ENCODE data around the gene DLAT. TPM values are rescaled to one million over a fixed set of nuclear protein-coding genes. Genes with fewer than 3 reads are reported as not detected.

Gene DLAT
- total and polyA plus RNA-seq, 2 experiments from 2014 or later: 31.8 to 66.5 TPM

GRCh38 chr11:111980062-111980461 is 45.1 kb upstream of the DLAT start:
- H3K4me1 ChIP-seq (ENCODE audit: insufficient read depth): peaks cover 44% of the 10 kb centered on the region
- H3K4me3 ChIP-seq: no peak overlapping the region
- TF ChIP-seq EZH2phosphoT487 (IDR thresholded peaks at IDR 0.05; ENCODE audit: unreplicated experiment) (no peak), ZNF462 (CRISPR knock-in tag; IDR thresholded peaks at IDR 0.05) (no peak), NANOG (IDR thresholded peaks at IDR 0.05; ENCODE audit: borderline replicate concordance) (no peak), STAT1 (IDR thresholded peaks at IDR 0.05; ENCODE audit: unreplicated experiment) (no peak)
- H2AFZ ChIP-seq: no peak overlapping the region
- H3K36me3 Mint-ChIP-seq (ENCODE audit: low read depth): no peaks in the 10 kb centered on the region
- no peaks in the 10 kb centered on the region for H3K9me2 ChIP-seq (ENCODE audit: insufficient read depth)
- no peak overlapping the region for H3K27ac Mint-ChIP-seq
- no peak overlapping the region for H3K4me3 Mint-ChIP-seq
- peaks cover 18% of the 10 kb centered on the region for H3K27me3 Mint-ChIP-seq (ENCODE audit: insufficient read depth, low read depth, poor library complexity)
- H3K79me2 ChIP-seq (replicated peaks; ENCODE audit: insufficient read depth): no peaks in the 10 kb centered on the region
- peaks cover 57% of the 10 kb centered on the region for H3K4me1 Mint-ChIP-seq
- no peaks in the 10 kb centered on the region for H3K9me3 Mint-ChIP-seq
- ATAC-seq (no peak), DNase-seq (ENCODE audit: low spot score) (no peak)
- no peaks in the 10 kb centered on the region for H4K20me1 ChIP-seq (replicated peaks; ENCODE audit: insufficient read depth)
- no peaks in the 10 kb centered on the region for H3K36me3 ChIP-seq (ENCODE audit: insufficient read depth)
- no peaks in the 10 kb centered on the region for H3K27me3 ChIP-seq (ENCODE audit: insufficient read depth)
- no peak overlapping the region for H3K27ac ChIP-seq (ENCODE audit: low read depth)
- H3F3A ChIP-seq (replicated peaks; ENCODE audit: low read depth): peaks cover 5% of the 10 kb centered on the region; the same call in 1 of the 2 replicates
- H3K4me2 ChIP-seq: no peak overlapping the region

- peaks cover 37% of the 10 kb centered on the region for H3K4me1 ChIP-seq (ENCODE audit: insufficient read depth)
- H3F3A ChIP-seq (replicated peaks; ENCODE audit: low read depth): peaks cover 1% of the 10 kb centered on the region; the same call in 1 of the 2 replicates
- Mint-ChIP-seq H3K27me3 (ENCODE audit: insufficient read depth, low read depth, poor library complexity) (peaks cover 18% of the 10 kb centered on the region), H3K36me3 (ENCODE audit: low read depth) (peaks cover 11% of the 10 kb centered on the region; the same call in 2 of the 3 replicates), H3K9me3 (no peaks in the 10 kb centered on the region), H3K4me1 (peaks cover 54% of the 10 kb centered on the region), H3K27ac (no peak overlapping the region), H3K4me3 (no peak overlapping the region)
- no peak overlapping the region for H2AFZ ChIP-seq
- no peak overlapping the region for H3K4me2 ChIP-seq
- H3K36me3 ChIP-seq (ENCODE audit: insufficient read depth): no peaks in the 10 kb centered on the region
- H3K79me2 ChIP-seq (replicated peaks; ENCODE audit: insufficient read depth): no peaks in the 10 kb centered on the region
- peak overlapping the region; percentile 69 for H3K27ac ChIP-seq (ENCODE audit: low read depth)
- DNase-seq (ENCODE audit: low spot score): no peak
- H3K4me3 ChIP-seq: no peak overlapping the region
- no peaks in the 10 kb centered on the region for H3K27me3 ChIP-seq (ENCODE audit: insufficient read depth)
- H4K20me1 ChIP-seq (replicated peaks; ENCODE audit: insufficient read depth): no peaks in the 10 kb centered on the region
- no peak for ATAC-seq
- no peaks in the 10 kb centered on the region for H3K9me2 ChIP-seq (ENCODE audit: insufficient read depth)
- no peak for TF ChIP-seq POLR2AphosphoS5 (IDR thresholded peaks at IDR 0.05; ENCODE audit: low read depth)
- TF ChIP-seq ZNF114 (CRISPR knock-in tag; IDR thresholded peaks at IDR 0.05): no peak
- no peak for TF ChIP-seq ETS1 (IDR thresholded peaks at IDR 0.05)
- TF ChIP-seq ZNF331 (CRISPR knock-in tag; IDR thresholded peaks at IDR 0.05; ENCODE audit: low read depth): no peak
Measured at GRCh38 chr11:111981270-111981669, 43.9 kb upstream of the DLAT start.
